ENCODE data around the gene LRRC15.

Gene LRRC15

GRCh38 chr3:194316918-194317317 is 52.6 kb downstream of the LRRC15 start:
- no peak for TF ChIP-seq CTCF (conservative IDR thresholded peaks at IDR 0.05; ENCODE audit: control insufficient read depth, insufficient read depth, low read depth, low read length)
- DNase-seq (ENCODE audit: low read depth): no peak
- no peak overlapping the region for H3K4me3 ChIP-seq (ENCODE audit: control insufficient read depth, low read depth, low read length)

GRCh38 chr3:194315965-194316361 is 53.6 kb downstream of the LRRC15 start:
- no peak for TF ChIP-seq CTCF (conservative IDR thresholded peaks at IDR 0.05; ENCODE audit: control insufficient read depth, insufficient read depth, low read depth, low read length)
- no peak overlapping the region for H3K4me3 ChIP-seq (ENCODE audit: control insufficient read depth, low read depth, low read length)
- peak; percentile 48 for DNase-seq (ENCODE audit: low read depth)

GRCh38 chr3:194315088-194315964 is 54.2 kb downstream of the LRRC15 start:
- peak; percentile 62 for TF ChIP-seq CTCF (conservative IDR thresholded peaks at IDR 0.05; ENCODE audit: control insufficient read depth, insufficient read depth, low read depth, low read length)
- peak; percentile 84 for DNase-seq (ENCODE audit: low read depth)
- H3K4me3 ChIP-seq (ENCODE audit: control insufficient read depth, low read depth, low read length): peak overlapping the region; percentile 28

GRCh38 chr3:194314388-194315068 is 55.0 kb downstream of the LRRC15 start:
- TF ChIP-seq CTCF (conservative IDR thresholded peaks at IDR 0.05; ENCODE audit: control insufficient read depth, insufficient read depth, low read depth, low read length): no peak
- no peak for DNase-seq (ENCODE audit: low read depth)
- H3K4me3 ChIP-seq (ENCODE audit: control insufficient read depth, low read depth, low read length): no peak overlapping the region

- no peak overlapping the region for H3K4me3 ChIP-seq (ENCODE audit: control insufficient read depth, low read depth, low read length)
- TF ChIP-seq CTCF (conservative IDR thresholded peaks at IDR 0.05; ENCODE audit: control insufficient read depth, insufficient read depth, low read depth, low read length): no peak
- DNase-seq (ENCODE audit: low read depth): peak; percentile 67
Observed at GRCh38 chr3:194313560-194314387, 55.8 kb downstream of the LRRC15 start.

- peak; percentile 86 for DNase-seq (ENCODE audit: low read depth)
- no peak for TF ChIP-seq CTCF (conservative IDR thresholded peaks at IDR 0.05; ENCODE audit: control insufficient read depth, insufficient read depth, low read depth, low read length)
- no peak overlapping the region for H3K4me3 ChIP-seq (ENCODE audit: control insufficient read depth, low read depth, low read length)
Observed at GRCh38 chr3:194312743-194313281, 56.7 kb downstream of the LRRC15 start.
